Measurements from ENCODE around the gene PPIC.

Gene PPIC

DNA sequence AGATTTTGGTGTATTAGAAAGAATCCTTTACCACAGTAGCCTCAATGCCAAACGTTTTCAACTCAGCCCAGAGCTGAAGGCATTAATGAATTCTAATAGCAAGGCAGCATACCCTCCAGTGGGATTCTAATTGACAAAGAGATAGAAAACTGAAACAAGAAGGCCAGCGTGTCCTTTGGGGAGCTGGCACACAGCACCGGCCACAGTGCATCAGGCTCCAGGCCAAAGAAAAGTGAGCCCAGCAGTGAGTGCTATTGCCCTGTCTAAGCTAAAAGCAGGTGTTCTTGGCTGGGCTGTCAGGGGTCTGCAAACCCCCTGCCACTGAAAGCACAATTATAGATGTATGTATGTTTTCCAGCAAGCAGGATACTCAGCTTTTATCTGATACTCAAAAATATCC, 40.4 kb downstream of the PPIC start:
- TF ChIP-seq ZFX (IDR thresholded peaks at IDR 0.05; ENCODE audit: borderline replicate concordance): no peak
- TF ChIP-seq, protein P1, sequence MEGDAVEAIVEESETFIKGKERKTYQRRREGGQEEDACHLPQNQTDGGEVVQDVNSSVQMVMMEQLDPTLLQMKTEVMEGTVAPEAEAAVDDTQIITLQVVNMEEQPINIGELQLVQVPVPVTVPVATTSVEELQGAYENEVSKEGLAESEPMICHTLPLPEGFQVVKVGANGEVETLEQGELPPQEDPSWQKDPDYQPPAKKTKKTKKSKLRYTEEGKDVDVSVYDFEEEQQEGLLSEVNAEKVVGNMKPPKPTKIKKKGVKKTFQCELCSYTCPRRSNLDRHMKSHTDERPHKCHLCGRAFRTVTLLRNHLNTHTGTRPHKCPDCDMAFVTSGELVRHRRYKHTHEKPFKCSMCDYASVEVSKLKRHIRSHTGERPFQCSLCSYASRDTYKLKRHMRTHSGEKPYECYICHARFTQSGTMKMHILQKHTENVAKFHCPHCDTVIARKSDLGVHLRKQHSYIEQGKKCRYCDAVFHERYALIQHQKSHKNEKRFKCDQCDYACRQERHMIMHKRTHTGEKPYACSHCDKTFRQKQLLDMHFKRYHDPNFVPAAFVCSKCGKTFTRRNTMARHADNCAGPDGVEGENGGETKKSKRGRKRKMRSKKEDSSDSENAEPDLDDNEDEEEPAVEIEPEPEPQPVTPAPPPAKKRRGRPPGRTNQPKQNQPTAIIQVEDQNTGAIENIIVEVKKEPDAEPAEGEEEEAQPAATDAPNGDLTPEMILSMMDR (IDR thresholded peaks at IDR 0.05): no peak
- no peak overlapping the region for H3K27ac ChIP-seq

- no peak overlapping the region for H3K27ac ChIP-seq
- TF ChIP-seq ZFX (IDR thresholded peaks at IDR 0.05; ENCODE audit: borderline replicate concordance): no peak
- TF ChIP-seq, protein P1 (IDR thresholded peaks at IDR 0.05): no peak
These were observed 50.4 kb downstream of the PPIC start for GRCh38 chr5:122985954-122986721.

- TF ChIP-seq ZFX (IDR thresholded peaks at IDR 0.05; ENCODE audit: borderline replicate concordance): no peak
- TF ChIP-seq, protein P1 (IDR thresholded peaks at IDR 0.05): no peak
- no peak overlapping the region for H3K27ac ChIP-seq
These were observed 51.4 kb downstream of the PPIC start for GRCh38 chr5:122985006-122985700.

GRCh38 chr5:122984425-122984824, 52.1 kb downstream of the PPIC start:
- TF ChIP-seq, protein P1 (IDR thresholded peaks at IDR 0.05): no peak
- no peak for TF ChIP-seq ZFX (IDR thresholded peaks at IDR 0.05; ENCODE audit: borderline replicate concordance)
- H3K27ac ChIP-seq: no peak overlapping the region

DNA sequence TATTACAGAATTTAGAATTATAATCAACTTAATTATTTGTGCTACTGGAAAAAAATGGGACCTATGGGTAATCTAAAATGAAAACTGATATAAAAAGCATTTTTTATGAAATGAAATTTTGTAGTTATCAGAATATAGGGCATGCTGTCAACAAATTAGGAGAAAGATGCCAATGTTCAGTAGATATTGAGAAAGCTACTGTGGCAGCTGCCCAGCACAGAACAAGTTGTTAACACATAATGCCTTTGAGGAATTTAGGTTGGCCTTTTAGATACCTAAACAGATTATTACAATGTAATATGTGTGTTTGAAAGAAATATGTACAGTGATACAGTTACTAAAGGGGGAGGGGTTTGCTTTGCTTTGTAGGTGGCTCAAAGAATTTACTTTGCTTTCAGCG, 54.1 kb downstream of the PPIC start:
- no peak overlapping the region for H3K27ac ChIP-seq
- TF ChIP-seq, protein P1 (IDR thresholded peaks at IDR 0.05): no peak
- no peak for TF ChIP-seq ZFX (IDR thresholded peaks at IDR 0.05; ENCODE audit: borderline replicate concordance)

DNA sequence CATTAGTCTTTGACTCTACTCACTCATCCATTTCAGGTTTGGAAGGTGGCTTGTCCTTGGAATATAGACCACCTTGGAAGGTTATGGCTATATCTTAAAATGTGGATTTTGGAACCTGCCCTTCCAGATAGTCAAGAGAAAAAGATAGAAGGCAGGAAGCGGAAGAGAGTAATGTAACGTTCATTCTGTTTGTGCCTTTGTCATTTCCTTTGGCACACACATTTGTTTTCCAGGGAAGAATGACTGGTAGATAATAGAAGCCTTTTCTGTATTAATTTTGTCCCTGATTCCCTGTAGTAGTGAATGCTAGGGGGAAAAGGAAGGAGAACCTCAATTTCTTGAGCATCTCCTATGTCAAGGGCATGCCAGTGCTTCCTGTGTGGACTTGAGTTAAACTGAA, 54.7 kb downstream of the PPIC start:
- no peak overlapping the region for H3K27ac ChIP-seq

More for the DNA sequence above, 54.7 kb downstream of the PPIC start:
- TF ChIP-seq ZFX (IDR thresholded peaks at IDR 0.05; ENCODE audit: borderline replicate concordance): no peak
- TF ChIP-seq, protein P1 (IDR thresholded peaks at IDR 0.05): no peak
